Ishikawa (cell line): Measurements from ENCODE around the gene NUP214.

Source experiments
- EP300 ChIP-seq: IDR thresholded peaks from 2 replicates; pipeline ENCODE4 v1.6.1; 2012; ENCODE audit warnings: borderline replicate concordance
- FOXM1 ChIP-seq: IDR thresholded peaks from 2 replicates; pipeline ENCODE4 v1.6.1; 2012; ENCODE audit warnings: low read depth, borderline replicate concordance
- RAD21 ChIP-seq: IDR thresholded peaks from 2 replicates; pipeline ENCODE4 v1.6.1; 2012; ENCODE audit warnings: low read depth
- REST ChIP-seq: IDR thresholded peaks from 2 replicates; pipeline ENCODE4 v1.6.1; 2012; ENCODE audit warnings: low read depth, mild to moderate bottlenecking
- TAF1 ChIP-seq: IDR thresholded peaks from 2 replicates; pipeline ENCODE4 v1.6.1; 2012; ENCODE audit warnings: low read depth, mild to moderate bottlenecking
- USF1 ChIP-seq: IDR thresholded peaks from 2 replicates; pipeline ENCODE4 v1.6.1; 2012

- TF ChIP-seq FOXM1: no peak
- TF ChIP-seq USF1: no peak
- TF ChIP-seq EP300: no peak
- no peak for TF ChIP-seq REST
- no peak for TF ChIP-seq TAF1
- TF ChIP-seq RAD21: no peak
Observed at GRCh38 chr9:131214876-131215275, 89.5 kb downstream of the NUP214 start.
